ENCODE measurements around the gene OSBPL5.
"Not testable (repeated sequence)": the region's sequence is repeated elsewhere in the genome, so short reads cannot be mapped to it uniquely, and the experiment has no call there.

OSBPL5 gene

GRCh38 chr11:3080733-3081385 is 84.3 kb downstream of the OSBPL5 start:
- no peak for DNase-seq

- DNase-seq: no peak
Measured at GRCh38 chr11:3080104-3080503, 85.0 kb downstream of the OSBPL5 start.

GRCh38 chr11:3077846-3078440 is 87.2 kb downstream of the OSBPL5 start:
- no peak for DNase-seq

GRCh38 chr11:3077189-3077836 is 87.8 kb downstream of the OSBPL5 start:
- DNase-seq: no peak

GRCh38 chr11:3074912-3075589 is 90.1 kb downstream of the OSBPL5 start:
- DNase-seq: no peak

- no peak for DNase-seq
Measured at GRCh38 chr11:3073029-3073435, 92.1 kb downstream of the OSBPL5 start.

- DNase-seq: no peak
Measured at GRCh38 chr11:3069425-3069824, 95.7 kb downstream of the OSBPL5 start.

GRCh38 chr11:3066308-3066707 is 98.8 kb downstream of the OSBPL5 start:
- DNase-seq: peak; percentile 33

GRCh38 chr11:3064709-3065108 is 100.4 kb downstream of the OSBPL5 start:
- DNase-seq: not testable (repeated sequence)

GRCh38 chr11:3063876-3064275 is 101.2 kb downstream of the OSBPL5 start:
- DNase-seq: peak; percentile 60

GRCh38 chr11:3063432-3063831 is 101.7 kb downstream of the OSBPL5 start:
- DNase-seq: not testable (repeated sequence)

- no peak for DNase-seq
Measured at GRCh38 chr11:3060436-3061025, 104.6 kb downstream of the OSBPL5 start.

GRCh38 chr11:3058753-3059664 is 106.1 kb downstream of the OSBPL5 start:
- peak; percentile 83 for DNase-seq

- peak; percentile 96 for DNase-seq
Measured at GRCh38 chr11:3057069-3057963, 107.8 kb downstream of the OSBPL5 start, which contains the start of gene CARS1. Gene CARS1, minus strand, starts transcription at chr11:3057423. Its CDS starts 56 bp downstream, at chr11:3057367.

- peak; percentile 32 for DNase-seq
Measured at GRCh38 chr11:3056296-3057068, 108.6 kb downstream of the OSBPL5 start.

- DNase-seq: no peak
Measured at GRCh38 chr11:3055891-3056290, 109.2 kb downstream of the OSBPL5 start.

GRCh38 chr11:3052567-3052966 is 112.5 kb downstream of the OSBPL5 start:
- no peak for DNase-seq

- DNase-seq: no peak
Measured at GRCh38 chr11:3052109-3052479, 113.0 kb downstream of the OSBPL5 start.

- no peak for DNase-seq
Measured at GRCh38 chr11:3051196-3052108, 113.7 kb downstream of the OSBPL5 start.
